Activated naive CD4-positive, alpha-beta T cell treated with anti-CD3 and anti-CD28 coated beads, Interleukin-2, amount 50 U/mL, for 24 hours (primary cell): Measurements from ENCODE around the gene ARMCX4.

Experiments used
- H3K27ac Mint-ChIP-seq: one replicate; pipeline ENCODE4 v1.8.0; 2021; ENCODE audit warnings: mild to moderate bottlenecking, mixed read lengths
- H3K27me3 Mint-ChIP-seq: one replicate; pipeline ENCODE4 v1.8.0; 2021; ENCODE audit warnings: mixed read lengths
- H3K36me3 Mint-ChIP-seq: one replicate; pipeline ENCODE4 v1.8.0; 2021; ENCODE audit warnings: mixed read lengths
- H3K4me1 Mint-ChIP-seq: one replicate; pipeline ENCODE4 v1.8.0; 2021; ENCODE audit warnings: mixed read lengths
- H3K4me3 Mint-ChIP-seq: one replicate; pipeline ENCODE4 v1.8.0; 2021; ENCODE audit warnings: mild to moderate bottlenecking, mixed read lengths
- H3K9me3 Mint-ChIP-seq: one replicate; pipeline ENCODE4 v1.8.0; 2021; ENCODE audit warnings: mixed read lengths

Gene ARMCX4

DNA sequence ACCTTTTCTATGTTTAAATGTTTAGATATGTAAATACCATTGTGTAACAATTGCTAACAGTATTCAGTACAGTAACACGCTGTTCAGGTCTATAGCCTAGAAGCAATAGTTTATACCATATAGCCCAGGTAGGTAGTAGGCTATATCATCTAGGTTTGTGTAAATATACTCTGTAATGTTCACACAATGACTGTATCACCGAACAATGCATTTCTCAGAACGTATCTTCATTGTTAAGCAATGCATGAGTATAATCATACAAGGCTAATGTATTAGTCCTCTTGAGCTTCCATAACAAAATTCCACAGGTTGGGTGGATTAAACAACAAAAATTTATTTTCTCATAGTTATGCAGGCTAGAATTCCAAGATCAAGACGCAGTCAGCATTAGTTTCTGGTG, 22.7 kb downstream of the ARMCX4 start:
- no peaks in the 10 kb centered on the region for H3K27me3 Mint-ChIP-seq
- no peaks in the 10 kb centered on the region for H3K9me3 Mint-ChIP-seq
- no peak overlapping the region for H3K4me3 Mint-ChIP-seq
- peaks cover 3% of the 10 kb centered on the region for H3K36me3 Mint-ChIP-seq
- H3K27ac Mint-ChIP-seq, result no peak overlapping the region
- H3K4me1 Mint-ChIP-seq, result no peaks in the 10 kb centered on the region

DNA sequence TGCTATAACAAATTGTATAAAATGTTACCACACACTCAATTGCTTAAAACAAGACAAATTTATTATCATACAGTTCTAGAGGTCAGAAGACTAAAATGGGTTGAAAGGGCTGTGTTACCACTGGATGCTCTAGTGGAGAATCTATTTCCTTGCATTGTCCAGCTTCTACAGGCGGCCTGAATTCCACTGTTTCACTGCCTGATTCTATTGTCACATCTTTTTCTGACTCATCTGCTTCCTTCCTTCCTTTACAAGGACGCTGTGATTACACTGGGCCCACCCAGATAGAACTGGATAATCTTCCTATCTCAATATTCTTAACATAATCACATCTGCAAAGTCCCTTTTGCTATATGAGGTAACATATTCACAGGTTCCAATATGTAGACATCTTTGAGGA, 45.7 kb downstream of the ARMCX4 start:
- Mint-ChIP-seq H3K36me3 (peaks cover 1% of the 10 kb centered on the region), H3K27ac (no peak overlapping the region)

More for the DNA sequence above, 45.7 kb downstream of the ARMCX4 start:
- no peaks in the 10 kb centered on the region for H3K4me1 Mint-ChIP-seq
- H3K27me3 Mint-ChIP-seq, result no peaks in the 10 kb centered on the region
- H3K4me3 Mint-ChIP-seq, result no peak overlapping the region
- H3K9me3 Mint-ChIP-seq, result no peaks in the 10 kb centered on the region
